Central memory CD8-positive, alpha-beta T cell (primary cell): ENCODE measurements around the gene PUS7.
A peak's percentile ranks its signal among the peaks of the same experiment; 100 is the strongest.
"Not testable (repeated sequence)": the region's sequence is repeated elsewhere in the genome, so short reads cannot be mapped to it uniquely, and the experiment has no call there.

Source experiments
- ATAC-seq: fragments of 150-1000 bp; cut with Tn5 transposase; replicated peaks from 2 replicates; pipeline ENCODE4 v1.10.0; 2022; ENCODE audit warnings: mild to moderate bottlenecking, moderate FRiP score, moderate number of reproducible peaks; ENCODE audit not compliant: poor library complexity, severe bottlenecking; ENCODE audit errors: extremely low read depth
- DNase-seq, 2 donors: peaks; one replicate each; pipeline ENCODE4 v3.0.0; 2021; ENCODE audit warnings: low spot score in 2 of 2
- H3K27ac Mint-ChIP-seq: one replicate; pipeline ENCODE4 v1.8.0; 2022; ENCODE audit warnings: low read depth, mild to moderate bottlenecking, moderate library complexity, mixed read lengths
- H3K27me3 Mint-ChIP-seq: one replicate; pipeline ENCODE4 v1.8.0; 2022; ENCODE audit warnings: mixed read lengths
- H3K36me3 Mint-ChIP-seq: one replicate; pipeline ENCODE4 v1.8.0; 2022; ENCODE audit warnings: mild to moderate bottlenecking, moderate library complexity, mixed read lengths; ENCODE audit not compliant: insufficient read depth
- H3K4me1 Mint-ChIP-seq: one replicate; pipeline ENCODE4 v1.8.0; 2022; ENCODE audit warnings: mixed read lengths
- H3K4me3 Mint-ChIP-seq: one replicate; pipeline ENCODE4 v1.8.0; 2022; ENCODE audit warnings: mild to moderate bottlenecking, moderate library complexity, mixed read lengths
- H3K9me3 Mint-ChIP-seq: one replicate; pipeline ENCODE4 v1.8.0; 2022; ENCODE audit warnings: mixed read lengths

Gene PUS7

DNA sequence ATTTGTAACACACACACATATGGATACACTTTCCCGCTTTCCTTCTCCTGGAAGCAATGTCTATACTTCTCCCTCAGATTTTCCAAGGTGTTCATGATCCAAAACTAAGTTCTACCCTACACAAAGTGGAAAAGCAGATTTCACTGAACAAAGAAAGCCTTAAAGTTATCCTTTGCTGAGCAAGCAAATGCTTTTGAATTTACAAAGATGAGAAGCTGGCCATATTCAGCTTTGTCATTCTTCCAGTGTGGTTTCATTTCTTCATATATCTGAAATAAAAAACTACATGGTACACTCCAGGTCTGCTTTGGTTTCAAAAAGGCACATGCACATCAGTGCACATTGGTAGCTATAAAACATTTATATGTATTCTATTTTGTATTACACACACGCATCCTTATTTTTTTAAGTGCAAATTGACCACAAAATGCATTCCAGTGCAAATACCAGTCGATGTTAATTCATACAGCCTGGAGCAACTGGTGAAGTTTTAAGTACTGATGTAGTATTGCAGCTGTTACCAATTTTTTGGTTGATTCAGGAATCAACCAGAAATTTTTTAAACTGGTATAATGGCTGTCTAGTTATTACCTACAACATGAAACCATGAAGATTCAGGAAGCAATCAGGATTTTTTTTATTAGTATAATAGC lies 67.8 kb downstream of the PUS7 start:
- no peak for ATAC-seq
- Mint-ChIP-seq H3K36me3 (peaks cover 3% of the 10 kb centered on the region), H3K4me1 (peaks cover 7% of the 10 kb centered on the region), H3K27ac (no peak overlapping the region), H3K4me3 (no peak overlapping the region), H3K27me3 (no peaks in the 10 kb centered on the region), H3K9me3 (no peaks in the 10 kb centered on the region)
- DNase-seq = no peak

- no peaks in the 10 kb centered on the region for H3K36me3 Mint-ChIP-seq
- no peaks in the 10 kb centered on the region for H3K9me3 Mint-ChIP-seq
- H3K4me1 Mint-ChIP-seq = peaks cover 27% of the 10 kb centered on the region
- no peak overlapping the region for H3K4me3 Mint-ChIP-seq
- H3K27ac Mint-ChIP-seq = no peak overlapping the region
- H3K27me3 Mint-ChIP-seq = no peaks in the 10 kb centered on the region
- DNase-seq (no peak), ATAC-seq (no peak)
These were observed 70.0 kb downstream of the PUS7 start for GRCh38 chr7:105452085-105452484.

DNA sequence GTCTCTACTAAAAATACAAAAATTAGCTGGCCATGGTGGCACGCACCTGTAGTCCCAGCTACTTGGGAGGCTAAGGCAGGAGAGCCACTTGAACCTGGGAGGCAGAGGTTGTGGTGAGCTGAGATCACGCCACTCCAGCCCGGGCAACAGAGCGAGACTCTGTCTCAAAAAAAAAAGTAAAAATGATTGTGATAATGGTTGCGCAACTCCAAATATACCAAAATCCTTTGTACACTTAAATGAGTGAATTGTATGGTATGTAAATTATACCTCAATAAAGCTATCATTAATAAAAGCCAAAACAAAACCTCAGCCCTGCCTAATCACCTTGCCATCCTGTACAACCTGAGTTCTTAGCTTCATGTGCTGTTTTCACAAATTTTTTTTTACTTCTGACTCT lies 71.2 kb downstream of the PUS7 start:
- not testable (repeated sequence) for H3K36me3 Mint-ChIP-seq, H3K9me3 Mint-ChIP-seq, H3K4me3 Mint-ChIP-seq, H3K27me3 Mint-ChIP-seq, DNase-seq, ATAC-seq, H3K27ac Mint-ChIP-seq
- H3K4me1 Mint-ChIP-seq = peaks cover 30% of the 10 kb centered on the region

GRCh38 chr7:105450177-105450861 lies 71.8 kb downstream of the PUS7 start:
- ATAC-seq (peak; percentile 14), DNase-seq (no peak)
- Mint-ChIP-seq H3K4me3 (no peak overlapping the region), H3K27me3 (no peaks in the 10 kb centered on the region), H3K4me1 (peaks cover 35% of the 10 kb centered on the region), H3K9me3 (no peaks in the 10 kb centered on the region), H3K27ac (no peak overlapping the region), H3K36me3 (no peaks in the 10 kb centered on the region)

DNA sequence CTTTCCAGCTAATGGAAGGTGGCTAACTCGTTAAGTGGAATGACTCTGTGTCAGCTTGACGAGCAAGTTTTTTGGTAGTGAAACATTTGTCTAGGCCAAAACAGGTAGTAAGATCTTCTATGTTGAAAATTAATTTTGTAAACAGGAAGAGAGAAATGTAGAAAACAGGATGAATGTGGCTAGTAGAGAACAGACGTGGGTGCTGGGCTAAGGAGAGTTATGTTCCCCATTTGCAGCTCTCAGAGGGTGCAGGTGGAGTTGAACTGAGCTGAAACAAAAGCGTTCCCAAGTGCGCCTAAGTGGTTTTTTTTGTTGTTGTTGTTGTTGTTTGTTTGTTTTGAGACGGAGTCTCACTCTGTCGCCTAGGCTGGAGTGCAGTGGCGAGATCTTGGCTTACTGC lies 73.9 kb downstream of the PUS7 start:
- peak; percentile 63 for ATAC-seq
- Mint-ChIP-seq H3K27ac (peak overlapping the region; percentile 74), H3K4me1 (peaks cover 47% of the 10 kb centered on the region)

GRCh38 chr7:105444342-105444987 lies 77.6 kb downstream of the PUS7 start:
- Mint-ChIP-seq H3K36me3 (no peaks in the 10 kb centered on the region), H3K27me3 (no peaks in the 10 kb centered on the region), H3K27ac (no peak overlapping the region), H3K4me3 (no peak overlapping the region), H3K4me1 (peaks cover 40% of the 10 kb centered on the region), H3K9me3 (no peaks in the 10 kb centered on the region)
- ATAC-seq (peak; percentile 37), DNase-seq (no peak)

More for the DNA sequence above, 73.9 kb downstream of the PUS7 start:
- H3K36me3 Mint-ChIP-seq = no peaks in the 10 kb centered on the region
- no peak for DNase-seq
- H3K9me3 Mint-ChIP-seq = no peaks in the 10 kb centered on the region
- H3K4me3 Mint-ChIP-seq = peak overlapping the region; percentile 55
- H3K27me3 Mint-ChIP-seq = no peaks in the 10 kb centered on the region

GRCh38 chr7:105442214-105442613 lies 79.9 kb downstream of the PUS7 start:
- not testable (repeated sequence) for H3K27me3 Mint-ChIP-seq, H3K27ac Mint-ChIP-seq, DNase-seq, H3K4me3 Mint-ChIP-seq, H3K9me3 Mint-ChIP-seq, ATAC-seq, H3K36me3 Mint-ChIP-seq
- H3K4me1 Mint-ChIP-seq = peaks cover 21% of the 10 kb centered on the region

- ATAC-seq (no peak), DNase-seq (no peak)
- H3K4me3 Mint-ChIP-seq = no peak overlapping the region
- no peaks in the 10 kb centered on the region for H3K9me3 Mint-ChIP-seq
- no peak overlapping the region for H3K27ac Mint-ChIP-seq
- no peaks in the 10 kb centered on the region for H3K27me3 Mint-ChIP-seq
- no peaks in the 10 kb centered on the region for H3K36me3 Mint-ChIP-seq
- H3K4me1 Mint-ChIP-seq = peaks cover 2% of the 10 kb centered on the region
These were observed 82.7 kb downstream of the PUS7 start for GRCh38 chr7:105439174-105439893.

DNA sequence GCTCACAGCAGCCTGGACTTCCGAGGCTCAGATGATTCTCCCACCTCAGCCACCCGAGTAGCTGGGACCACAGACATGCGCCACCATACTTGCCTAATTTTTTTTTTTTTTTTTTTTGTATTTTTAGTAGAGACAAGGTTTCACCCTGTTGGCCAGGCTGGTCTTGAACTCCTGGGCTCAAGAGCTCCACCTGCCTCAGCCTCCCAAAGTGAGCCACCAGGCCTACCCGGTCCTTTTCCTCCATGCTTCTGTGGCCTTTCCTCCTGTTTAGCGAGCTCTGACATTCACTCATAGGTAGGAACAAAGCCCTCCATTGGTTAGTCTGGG lies 83.3 kb downstream of the PUS7 start:
- ATAC-seq (no peak), DNase-seq (no peak)
- Mint-ChIP-seq H3K9me3 (no peaks in the 10 kb centered on the region), H3K36me3 (no peaks in the 10 kb centered on the region), H3K4me3 (no peak overlapping the region), H3K27me3 (no peaks in the 10 kb centered on the region), H3K27ac (no peak overlapping the region), H3K4me1 (no peaks in the 10 kb centered on the region)

DNA sequence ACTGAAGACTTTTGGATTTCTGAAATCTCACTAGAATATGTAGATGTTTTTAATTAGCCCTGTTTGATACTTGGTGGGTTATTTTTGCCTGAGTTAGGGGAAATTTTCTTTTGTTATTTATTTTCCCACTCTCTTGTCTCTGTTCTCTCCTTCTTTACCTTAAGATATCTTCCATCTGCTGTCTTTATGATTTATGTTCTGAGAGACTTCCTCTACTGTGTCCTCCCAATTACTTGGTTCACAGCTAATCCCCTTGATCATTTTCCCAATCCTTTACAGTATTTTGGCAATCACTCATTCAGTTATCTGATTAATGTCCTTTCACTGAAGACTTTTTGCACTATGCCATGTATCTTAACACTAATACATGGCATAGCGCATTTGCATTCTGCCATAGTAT lies 83.8 kb downstream of the PUS7 start:
- H3K27ac Mint-ChIP-seq = no peak overlapping the region

DNA sequence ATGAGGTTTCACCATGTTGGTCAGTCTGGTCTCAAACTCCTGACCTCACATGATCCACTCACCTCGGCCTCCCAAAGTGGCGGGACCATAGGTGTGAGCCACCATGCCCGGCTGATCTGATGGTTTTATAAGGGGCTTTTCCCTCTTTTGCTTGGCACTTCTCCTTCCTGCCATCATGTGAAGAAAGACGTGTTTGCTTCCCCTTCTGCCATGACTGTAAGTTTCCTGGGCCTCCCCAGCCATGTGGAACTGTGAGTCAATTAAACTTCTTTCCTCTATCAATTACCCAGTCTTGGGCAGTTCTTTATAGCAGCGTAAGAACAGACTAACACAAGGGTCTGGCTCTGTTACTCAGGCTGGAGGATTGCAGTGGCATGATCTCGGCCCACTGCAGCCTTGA lies 84.7 kb downstream of the PUS7 start:
- not testable (repeated sequence) for H3K27me3 Mint-ChIP-seq, H3K36me3 Mint-ChIP-seq, H3K27ac Mint-ChIP-seq, H3K4me3 Mint-ChIP-seq, ATAC-seq, DNase-seq, H3K4me1 Mint-ChIP-seq, H3K9me3 Mint-ChIP-seq

More for the DNA sequence above, 83.8 kb downstream of the PUS7 start:
- no peaks in the 10 kb centered on the region for H3K36me3 Mint-ChIP-seq
- no peaks in the 10 kb centered on the region for H3K27me3 Mint-ChIP-seq
- no peaks in the 10 kb centered on the region for H3K4me1 Mint-ChIP-seq
- H3K9me3 Mint-ChIP-seq = no peaks in the 10 kb centered on the region
- no peak for ATAC-seq
- H3K4me3 Mint-ChIP-seq = no peak overlapping the region
- no peak for DNase-seq

GRCh38 chr7:105429746-105430612 lies 92.1 kb downstream of the PUS7 start:
- ATAC-seq (peak; percentile 52), DNase-seq (peak in 1 of 2 donors; percentile 24)
- Mint-ChIP-seq H3K4me1 (peaks cover 10% of the 10 kb centered on the region), H3K4me3 (no peak overlapping the region), H3K36me3 (no peaks in the 10 kb centered on the region), H3K27me3 (no peaks in the 10 kb centered on the region), H3K27ac (no peak overlapping the region), H3K9me3 (no peaks in the 10 kb centered on the region)
